Mesenchymal stem cell (in vitro differentiated cells and primary cell): ENCODE measurements around the gene SPOPL.
"Not testable (repeated sequence)": the region's sequence is repeated elsewhere in the genome, so short reads cannot be mapped to it uniquely, and the experiment has no call there.

Experiments used
- DNase-seq: peaks from one replicate; pipeline ENCODE4 v3.0.0-alpha.2; 2013
- H2AFZ ChIP-seq: one replicate; pipeline ENCODE4 v1.6.1; 2013; ENCODE audit warnings: low read depth, mild to moderate bottlenecking, control low read depth, inconsistent platforms, low read length, moderate library complexity
- H2AK5ac ChIP-seq: 2 replicates; pipeline ENCODE4 v1.6.1; 2013; ENCODE audit warnings: low read length, moderate library complexity, mild to moderate bottlenecking, inconsistent platforms; ENCODE audit not compliant: severe bottlenecking
- H2BK120ac ChIP-seq: one replicate; pipeline ENCODE4 v1.6.1; 2013; ENCODE audit warnings: low read depth, mild to moderate bottlenecking, inconsistent platforms, low read length, moderate library complexity
- H2BK12ac ChIP-seq, 2 experiments: one replicate each; pipeline ENCODE4 v1.6.1; 2013; ENCODE audit warnings: inconsistent platforms in 2 of 2, low read length in 2 of 2, mild to moderate bottlenecking in 2 of 2, moderate library complexity in 2 of 2, control low read depth in 1 of 2
- H2BK15ac ChIP-seq: one replicate; pipeline ENCODE4 v1.6.1; 2013; ENCODE audit warnings: mild to moderate bottlenecking, low read depth, inconsistent platforms; ENCODE audit not compliant: poor library complexity, severe bottlenecking
- H2BK5ac ChIP-seq: 2 replicates; pipeline ENCODE4 v1.6.1; 2013; ENCODE audit warnings: low read depth, mild to moderate bottlenecking, low read length, control low read depth, inconsistent platforms; ENCODE audit not compliant: poor library complexity, severe bottlenecking
- H3K14ac ChIP-seq, 2 experiments: one replicate each; pipeline ENCODE4 v1.6.1; 2013; ENCODE audit warnings: inconsistent platforms in 2 of 2, low read length in 2 of 2, control low read depth in 1 of 2, mild to moderate bottlenecking in 1 of 2, moderate library complexity in 1 of 2
- H3K18ac ChIP-seq, 2 experiments: one replicate each; pipeline ENCODE4 v1.6.1; 2013; ENCODE audit warnings: inconsistent platforms in 2 of 2, low read length in 2 of 2, control low read depth in 1 of 2, low read depth in 1 of 2, mild to moderate bottlenecking in 1 of 2
- H3K23ac ChIP-seq, 2 experiments: one replicate each; pipeline ENCODE4 v1.6.1; 2013; ENCODE audit warnings: inconsistent platforms in 2 of 2, low read length in 2 of 2, mild to moderate bottlenecking in 2 of 2, moderate library complexity in 2 of 2, control low read depth in 1 of 2
- H3K27ac ChIP-seq: 2 replicates; pipeline ENCODE4 v1.5.1; 2013; ENCODE audit warnings: mild to moderate bottlenecking, moderate library complexity, low read length, control low read depth, inconsistent platforms; ENCODE audit not compliant: poor library complexity, severe bottlenecking
- H3K27me3 ChIP-seq, 2 experiments: 2 replicates each; pipeline versions ENCODE4 v1.6.1 to v1.7.0; 2013; ENCODE audit warnings: low read length in 2 of 2, mild to moderate bottlenecking in 2 of 2, moderate library complexity in 2 of 2, control low read depth in 1 of 2, inconsistent platforms in 1 of 2; ENCODE audit not compliant: control insufficient read depth in 1 of 2, insufficient read depth in 1 of 2
- H3K36me3 ChIP-seq, 2 experiments: 2 replicates each; pipeline versions ENCODE4 v1.6.1 to v1.7.0; 2013; ENCODE audit warnings: low read length in 2 of 2, control low read depth in 1 of 2, inconsistent platforms in 1 of 2, low read depth in 1 of 2, mild to moderate bottlenecking in 1 of 2; ENCODE audit not compliant: insufficient read depth in 2 of 2, control insufficient read depth in 1 of 2
- H3K4ac ChIP-seq, 2 experiments: one replicate each; pipeline ENCODE4 v1.6.1; 2013; ENCODE audit warnings: inconsistent platforms in 2 of 2, low read length in 2 of 2, mild to moderate bottlenecking in 2 of 2, moderate library complexity in 2 of 2, control low read depth in 1 of 2, low read depth in 1 of 2
- H3K4me1 ChIP-seq: 2 replicates; pipeline ENCODE4 v1.6.1; 2013; ENCODE audit warnings: low read depth, low read length, control low read depth; ENCODE audit not compliant: control insufficient read depth, insufficient read depth
- H3K4me2 ChIP-seq: 2 replicates; pipeline ENCODE4 v1.6.1; 2013; ENCODE audit warnings: low read length, mild to moderate bottlenecking, inconsistent platforms; ENCODE audit not compliant: poor library complexity, severe bottlenecking
- H3K4me3 ChIP-seq, 2 experiments: 2 replicates each; pipeline versions ENCODE4 v1.5.1 to v1.7.0; 2013; ENCODE audit warnings: low read length in 2 of 2, mild to moderate bottlenecking in 2 of 2, control low read depth in 1 of 2, low read depth in 1 of 2; ENCODE audit not compliant: insufficient read depth in 1 of 2
- H3K79me1 ChIP-seq: replicated peaks from 2 replicates; pipeline ENCODE4 v1.6.1; 2013; ENCODE audit warnings: mild to moderate bottlenecking, control low read depth, low read length, inconsistent platforms; ENCODE audit not compliant: poor library complexity, severe bottlenecking
- H3K9ac ChIP-seq: 2 replicates; pipeline ENCODE4 v1.7.0; 2013; ENCODE audit warnings: mild to moderate bottlenecking, low read length, moderate library complexity
- H3K9me3 ChIP-seq: 2 replicates; pipeline ENCODE4 v1.7.0; 2013; ENCODE audit warnings: mild to moderate bottlenecking, low read length; ENCODE audit not compliant: control insufficient read depth
- H4K8ac ChIP-seq: one replicate; pipeline ENCODE4 v1.6.1; 2013; ENCODE audit warnings: inconsistent platforms, mild to moderate bottlenecking, low read length, moderate library complexity
- H4K91ac ChIP-seq: one replicate; pipeline ENCODE4 v1.6.1; 2013; ENCODE audit warnings: mild to moderate bottlenecking, low read length, inconsistent platforms
- WGBS: methylation state at CpG from one replicate; pipeline ENCODE4 v1.1.7; 2013; ENCODE audit warnings: mixed read lengths; 5-methylcytosine and 5-hydroxymethylcytosine counted together

The SPOPL gene

GRCh38 chr2:138537170-138537915, 35.8 kb downstream of the SPOPL start:
- Histone ChIP-seq H3K18ac (no peak overlapping the region), H3K27me3 (no peaks in the 10 kb centered on the region), H4K91ac (no peak overlapping the region), H3K27ac (no peak overlapping the region), H2AFZ (no peak overlapping the region), H3K14ac (no peak overlapping the region), H3K9me3 (peaks cover 4% of the 10 kb centered on the region), H2BK15ac (no peak overlapping the region), H4K8ac (no peak overlapping the region), H2BK12ac (no peak overlapping the region), H3K79me1 (peaks cover 11% of the 10 kb centered on the region), H3K4me3 (no peak overlapping the region), H3K4ac (no peak overlapping the region), H2AK5ac (no peak overlapping the region), H3K23ac (no peak overlapping the region), H2BK5ac (no peak overlapping the region), H3K36me3 (peaks cover 0 to 11% of the 10 kb centered on the region in 2 experiments), H3K4me1 (peaks cover 2% of the 10 kb centered on the region), H2BK120ac (no peak overlapping the region), H3K4me2 (no peak overlapping the region), H3K9ac (no peak overlapping the region)
- 90% methylated on average over 12 of the region's 12 CpGs for WGBS
- no peak for DNase-seq

- whole genome bisulfite sequencing = 97% methylated on average over 12 of the region's 12 CpGs
- H3K4me3 ChIP-seq = not testable (repeated sequence)
Observed at GRCh38 chr2:138544206-138544605, 42.6 kb downstream of the SPOPL start.

GRCh38 chr2:138548796-138549195, 47.2 kb downstream of the SPOPL start:
- Histone ChIP-seq H4K8ac (no peak overlapping the region), H3K9me3 (no peaks in the 10 kb centered on the region), H4K91ac (no peak overlapping the region), H3K4me1 (no peaks in the 10 kb centered on the region), H2BK12ac (no peak overlapping the region), H3K4me2 (no peak overlapping the region), H2BK15ac (no peak overlapping the region), H3K27me3 (no peaks in the 10 kb centered on the region), H2AK5ac (no peak overlapping the region), H2BK120ac (no peak overlapping the region), H3K9ac (no peak overlapping the region), H3K14ac (no peak overlapping the region), H3K4ac (no peak overlapping the region), H3K27ac (no peak overlapping the region), H3K23ac (no peak overlapping the region), H3K79me1 (peaks cover 10% of the 10 kb centered on the region), H3K4me3 (no peak overlapping the region), H3K18ac (no peak overlapping the region), H2AFZ (no peak overlapping the region), H3K36me3 (peaks cover 5 to 27% of the 10 kb centered on the region in 2 experiments), H2BK5ac (no peak overlapping the region)
- DNase-seq = no peak

More at GRCh38 chr2:138544206-138544605, 42.6 kb downstream of the SPOPL start:
- H3K14ac ChIP-seq, H2AK5ac ChIP-seq, H3K4ac ChIP-seq, H3K27ac ChIP-seq, H3K27me3 ChIP-seq, H2BK12ac ChIP-seq, H2BK5ac ChIP-seq, H2BK15ac ChIP-seq, H2AFZ ChIP-seq, H3K4me1 ChIP-seq, H3K9ac ChIP-seq, H3K79me1 ChIP-seq, H3K18ac ChIP-seq, H3K9me3 ChIP-seq, H3K23ac ChIP-seq, H2BK120ac ChIP-seq, H4K91ac ChIP-seq, DNase-seq, H3K36me3 ChIP-seq, H4K8ac ChIP-seq, H3K4me2 ChIP-seq: not testable (repeated sequence)

- Histone ChIP-seq H3K4me1 (no peaks in the 10 kb centered on the region), H3K23ac (no peak overlapping the region), H3K4me2 (no peak overlapping the region), H3K9ac (no peak overlapping the region), H2AK5ac (no peak overlapping the region), H2BK12ac (no peak overlapping the region), H3K4ac (no peak overlapping the region), H2BK120ac (no peak overlapping the region), H2AFZ (no peak overlapping the region), H3K27ac (no peak overlapping the region), H4K91ac (no peak overlapping the region), H2BK5ac (no peak overlapping the region), H3K79me1 (peaks cover 5% of the 10 kb centered on the region), H3K4me3 (no peak overlapping the region), H3K18ac (no peak overlapping the region), H3K27me3 (no peaks in the 10 kb centered on the region), H2BK15ac (no peak overlapping the region), H4K8ac (no peak overlapping the region), H3K9me3 (no peaks in the 10 kb centered on the region), H3K14ac (no peak overlapping the region), H3K36me3 (peaks cover 5 to 39% of the 10 kb centered on the region in 2 experiments)
- over 99% methylated on average over 4 of the region's 4 CpGs for WGBS
- no peak for DNase-seq
Observed at GRCh38 chr2:138550172-138550571, 48.6 kb downstream of the SPOPL start.
